HepG2 (cell line): ENCODE results near the gene ATG2A. TPM values are rescaled to one million over a fixed set of nuclear protein-coding genes. Genes with fewer than 3 reads are reported as not detected.

Source experiments
- BRCA1 ChIP-seq: sonication (generic); formaldehyde crosslinking; IDR thresholded peaks from 2 replicates; pipeline ENCODE4 v1.4.0; 2020; ENCODE audit warnings: missing genetic modification reagents
- CCDC6 ChIP-seq: sonication (generic); formaldehyde crosslinking; IDR thresholded peaks from 2 replicates; pipeline ENCODE4 v1.8.1; 2022; ENCODE audit warnings: mild to moderate bottlenecking, missing genetic modification reagents, moderate library complexity
- DPF2 ChIP-seq: sonication (generic); formaldehyde crosslinking; IDR thresholded peaks from 2 replicates; pipeline ENCODE4 v1.4.0; 2020; ENCODE audit warnings: mild to moderate bottlenecking, low read depth, missing genetic modification reagents, borderline replicate concordance
- KDM4B ChIP-seq: sonication (generic); formaldehyde crosslinking; IDR thresholded peaks from 2 replicates; pipeline ENCODE4 v1.4.0; 2020; ENCODE audit warnings: missing genetic modification reagents
- MAFG ChIP-seq: sonication (generic); formaldehyde crosslinking; IDR thresholded peaks from 2 replicates; pipeline ENCODE4 v1.5.1; 2020; ENCODE audit warnings: mild to moderate bottlenecking, missing genetic modification reagents
- MED1 ChIP-seq: sonication (generic); formaldehyde crosslinking; IDR thresholded peaks from 2 replicates; pipeline ENCODE4 v1.4.0; 2020; ENCODE audit warnings: missing genetic modification reagents
- MIXL1 ChIP-seq: IDR thresholded peaks from 2 replicates; pipeline ENCODE4 v1.6.1; 2016
- SMAD1 ChIP-seq: sonication (generic); formaldehyde crosslinking; IDR thresholded peaks from 2 replicates; pipeline ENCODE4 v1.4.0; 2020; ENCODE audit warnings: missing genetic modification reagents, low read depth, mild to moderate bottlenecking, borderline replicate concordance
- SRSF4 ChIP-seq: fragments of 200-400 bp; formaldehyde crosslinking; IDR thresholded peaks from one replicate; pipeline ENCODE4 v1.6.1; 2018; ENCODE audit warnings: mild to moderate bottlenecking, low read depth, low read length, moderate library complexity; ENCODE audit not compliant: poor library complexity, severe bottlenecking
- TBL1XR1 ChIP-seq: fragments of 150-350 bp; IDR thresholded peaks from 2 replicates; pipeline ENCODE4 v1.6.1; 2014; ENCODE audit warnings: borderline replicate concordance, low read length; ENCODE audit not compliant: partially characterized antibody
- TCF12 ChIP-seq, 2 experiments: fragments of 450-650 bp in 1 of 2; sonication (generic) in 1 of 2; formaldehyde crosslinking in 1 of 2; IDR thresholded peaks; 2 replicates each; pipeline versions ENCODE4 v1.6.1 to v1.8.0; 2017 to 2022; ENCODE audit warnings: antibody characterized with exemption in 1 of 2, mild to moderate bottlenecking in 1 of 2, missing genetic modification reagents in 1 of 2, moderate library complexity in 1 of 2
- THAP8 ChIP-seq: sonication (generic); formaldehyde crosslinking; IDR thresholded peaks from 2 replicates; pipeline ENCODE4 v1.5.1; 2020; ENCODE audit warnings: missing genetic modification reagents, mild to moderate bottlenecking, borderline replicate concordance
- ZMAT5 ChIP-seq: sonication (generic); formaldehyde crosslinking; IDR thresholded peaks from 2 replicates; pipeline ENCODE4 v1.5.0; 2020; ENCODE audit warnings: mild to moderate bottlenecking, low read depth, missing genetic modification reagents, borderline replicate concordance
- ZNF225 ChIP-seq: sonication (generic); formaldehyde crosslinking; IDR thresholded peaks from 2 replicates; pipeline ENCODE4 v1.4.0; 2020; ENCODE audit warnings: mild to moderate bottlenecking, missing genetic modification reagents
- ZNF318 ChIP-seq: sonication (generic); formaldehyde crosslinking; IDR thresholded peaks from 2 replicates; pipeline ENCODE4 v1.4.0; 2020; ENCODE audit warnings: mild to moderate bottlenecking, missing genetic modification reagents
- ZNF570 ChIP-seq: sonication (generic); formaldehyde crosslinking; IDR thresholded peaks from 2 replicates; pipeline ENCODE4 v1.4.0; 2020; ENCODE audit warnings: mild to moderate bottlenecking, missing genetic modification reagents, borderline replicate concordance
- ZNF691 ChIP-seq: sonication (generic); formaldehyde crosslinking; IDR thresholded peaks from 2 replicates; pipeline ENCODE4 v1.4.0; 2020; ENCODE audit warnings: missing genetic modification reagents, low read depth, mild to moderate bottlenecking, borderline replicate concordance
- ZNF761 ChIP-seq: sonication (generic); formaldehyde crosslinking; conservative IDR thresholded peaks from 2 replicates; pipeline ENCODE4 v1.4.0; 2020; ENCODE audit warnings: mild to moderate bottlenecking, missing genetic modification reagents
- ZNF768 ChIP-seq: sonication (generic); formaldehyde crosslinking; IDR thresholded peaks from 2 replicates; pipeline ENCODE4 v1.4.0; 2020; ENCODE audit warnings: missing genetic modification reagents
- ZNF891 ChIP-seq: sonication (generic); formaldehyde crosslinking; IDR thresholded peaks from 2 replicates; pipeline ENCODE4 v1.5.0; 2020; ENCODE audit warnings: mild to moderate bottlenecking, missing genetic modification reagents
- polyA plus RNA-seq, 8 experiments: library from polyadenylated mRNA; depleted of rRNA in 3 of 8; stranded (reverse) in 7 of 8; unstranded in 1 of 8; fragments of >200 nt; fragmentation: Illumina TruSeq in 4 of 8; extraction: Trizol in 4 of 8; gene quantifications; 2 replicates each; pipeline versions ENCODE4 v1.2.1 to v1.2.3, GENCODE V29; 2011 to 2016; ENCODE audit warnings: low read depth in 4 of 8, missing spikeins in 1 of 8, mixed read lengths in 1 of 8; ENCODE audit not compliant: insufficient read depth in 1 of 8
- total RNA-seq, 5 experiments: library from RNA; depleted of rRNA; stranded (reverse); fragments of >200 nt; fragmentation: Illumina TruSeq; extraction: Trizol; gene quantifications; 2 replicates each; pipeline ENCODE4 v1.2.3, GENCODE V29; 2016; ENCODE audit warnings: low read depth in 1 of 5

The ATG2A gene
- total and polyA plus RNA-seq, 2 of the 13 experiments (the other 11 are each of a cell fraction or from before 2014, with no cell fraction given), result 6.7 to 8.0 TPM

DNA sequence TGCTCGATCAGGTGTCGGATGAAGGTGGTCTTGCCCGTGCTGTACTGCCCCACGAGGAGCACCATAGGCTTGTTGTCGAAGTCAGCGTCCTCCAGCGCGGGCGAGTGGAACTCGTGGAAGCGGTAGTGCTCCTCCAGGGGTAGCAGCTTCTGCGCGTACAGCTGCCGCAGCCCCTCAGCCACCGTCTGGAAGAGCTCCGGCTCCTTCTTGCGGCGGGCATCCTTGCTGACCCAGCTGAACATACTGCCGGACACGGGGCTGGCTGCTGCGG lies 38.9 kb downstream of the ATG2A start (continued):
- TF ChIP-seq ZNF318 (CRISPR knock-in tag) (no peak; the same call in none of the 2 replicates), SRSF4 (no peak), MAFG (CRISPR knock-in tag) (0 out of 2 replicates have a peak, but pooled peaks have one; percentile 9), ZNF891 (CRISPR knock-in tag) (peak; percentile 84), MIXL1 (CRISPR knock-in tag) (no peak), TBL1XR1 (no peak), ZNF768 (no peak), THAP8 (CRISPR knock-in tag) (no peak), BRCA1 (CRISPR knock-in tag) (no peak), DPF2 (CRISPR knock-in tag) (no peak), ZNF761 (CRISPR knock-in tag) (no peak; the same call in none of the 2 replicates), ZNF225 (0 out of 2 replicates have a peak, but pooled peaks have one; percentile 27), ZNF691 (CRISPR knock-in tag) (peak; percentile 81), CCDC6 (peak; percentile 74; the same call in 1 of the 2 replicates), KDM4B (CRISPR knock-in tag) (0 out of 2 replicates have a peak, but pooled peaks have one; percentile 16), ZNF570 (CRISPR knock-in tag) (0 out of 2 replicates have a peak, but pooled peaks have one; percentile 40), ZMAT5 (no peak), TCF12 (IDR thresholded peaks at IDR 0.05) (no peak), TCF12 (CRISPR knock-in tag; IDR thresholded peaks at IDR 0.05) (0 out of 2 replicates have a peak, but pooled peaks have one; percentile 17), MED1 (CRISPR knock-in tag) (no peak), SMAD1 (CRISPR knock-in tag) (no peak)
